GM21576 (cell line): ENCODE results near the gene CFI.
"Not testable (repeated sequence)": the region's sequence is repeated elsewhere in the genome, so short reads cannot be mapped to it uniquely, and the experiment has no call there.

Experiments
- ATAC-seq: cut with Tn5 transposase; IDR thresholded peaks from one replicate; pipeline ENCODE4 v1.9.1; 2021; ENCODE audit warnings: mild to moderate bottlenecking, moderate library complexity; ENCODE audit not compliant: unreplicated experiment

CFI gene

GRCh38 chr4:109801099-109801789 lies 555 bp downstream of the CFI start:
- ATAC-seq = no peak

- ATAC-seq = no peak
These were observed 2.9 kb downstream of the CFI start for GRCh38 chr4:109798866-109799265.

- no peak for ATAC-seq
These were observed 6.7 kb downstream of the CFI start for GRCh38 chr4:109795059-109795458.

- ATAC-seq = no peak
These were observed 14.0 kb downstream of the CFI start for GRCh38 chr4:109787807-109788206.

- ATAC-seq = no peak
These were observed 15.0 kb downstream of the CFI start for GRCh38 chr4:109786846-109787245.

- ATAC-seq = not testable (repeated sequence)
These were observed 19.7 kb downstream of the CFI start for GRCh38 chr4:109782092-109782491.

- ATAC-seq = no peak
These were observed 36.9 kb downstream of the CFI start for GRCh38 chr4:109764789-109765402.

- no peak for ATAC-seq
These were observed 37.4 kb downstream of the CFI start for GRCh38 chr4:109764376-109764775.

GRCh38 chr4:109760682-109761081 lies 41.1 kb downstream of the CFI start:
- no peak for ATAC-seq

GRCh38 chr4:109755656-109756055 lies 46.1 kb downstream of the CFI start:
- ATAC-seq = no peak

- ATAC-seq = no peak
These were observed 47.5 kb downstream of the CFI start for GRCh38 chr4:109754093-109754857.

GRCh38 chr4:109752525-109752924 lies 49.3 kb downstream of the CFI start:
- ATAC-seq = no peak

GRCh38 chr4:109751852-109752251 lies 49.9 kb downstream of the CFI start:
- no peak for ATAC-seq

GRCh38 chr4:109750652-109751244 lies 51.1 kb downstream of the CFI start:
- no peak for ATAC-seq

- ATAC-seq = no peak
These were observed 52.3 kb downstream of the CFI start for GRCh38 chr4:109749388-109750082.

GRCh38 chr4:109748114-109748513 lies 53.7 kb downstream of the CFI start:
- no peak for ATAC-seq

GRCh38 chr4:109746728-109747127 lies 55.1 kb downstream of the CFI start:
- ATAC-seq = no peak

- ATAC-seq = no peak
These were observed 56.0 kb downstream of the CFI start for GRCh38 chr4:109745830-109746229.

- ATAC-seq = no peak
These were observed 62.3 kb downstream of the CFI start for GRCh38 chr4:109739547-109739946.

GRCh38 chr4:109738104-109738872 lies 63.5 kb downstream of the CFI start:
- ATAC-seq = no peak
